PC-3 (cell line): Measurements from ENCODE around the gene BDH1. TPM values are rescaled to one million over a fixed set of nuclear protein-coding genes. Genes with fewer than 3 reads are reported as not detected.

ENCODE experiments used
- ATAC-seq: fragments of 200-7000 bp; cut with Tn5 transposase; 2 replicates; pipeline ENCODE4 v1.9.1; 2020; ENCODE audit warnings: mild to moderate bottlenecking, moderate library complexity
- BruUV-seq: library from RNA; stranded (reverse); fragments of 400-500 nt; replicated peaks from 2 replicates; lab custom pipeline; 2021; lab: Mats Ljungman, UMichigan
- CTCF ChIA-PET: fragments of 300-600 bp; sonication (Branson Sonifier 250); formaldehyde crosslinking; loops from one replicate; lab custom pipeline; 2022; ENCODE audit warnings: antibody characterized with exemption; lab: Charles Lee
- POLR2A ChIA-PET: fragments of 300-600 bp; sonication (Branson Sonifier 250); formaldehyde crosslinking; loops from one replicate; lab custom pipeline; 2022; ENCODE audit warnings: antibody characterized with exemption; ENCODE audit not compliant: unreplicated experiment; lab: Charles Lee
- DNase-seq: peaks from one replicate; pipeline ENCODE4 v3.0.0-alpha.2; 2015
- H2AFZ ChIP-seq: fragments of 300-600 bp; sonication (generic); 2 replicates; pipeline ENCODE4 v1.6.0; 2016; ENCODE audit warnings: antibody characterized with exemption, low read length
- H3F3A ChIP-seq: fragments of 300-600 bp; sonication (generic); one replicate; pipeline ENCODE4 v1.6.0; 2017; ENCODE audit warnings: antibody characterized with exemption, low read length, control low read depth, mild to moderate bottlenecking; ENCODE audit not compliant: unreplicated experiment
- H3K27ac ChIP-seq: fragments of 300-600 bp; sonication (generic); 2 replicates; pipeline ENCODE4 v1.5.1; 2016; ENCODE audit warnings: mild to moderate bottlenecking, low read length
- H3K27me3 ChIP-seq: fragments of 300-600 bp; sonication (generic); 2 replicates; pipeline ENCODE4 v1.6.1; 2016; ENCODE audit warnings: low read length, mixed read lengths
- H3K36me3 ChIP-seq: fragments of 300-600 bp; sonication (generic); 2 replicates; pipeline ENCODE4 v1.6.1; 2016; ENCODE audit warnings: low read depth, mixed run types, low read length, mixed read lengths
- H3K4me1 ChIP-seq: fragments of 300-600 bp; sonication (generic); 2 replicates; pipeline ENCODE4 v1.5.1; 2016; ENCODE audit warnings: low read length; ENCODE audit not compliant: insufficient read depth
- H3K4me2 ChIP-seq: fragments of 300-600 bp; sonication (generic); 2 replicates; pipeline ENCODE4 v1.6.0; 2016; ENCODE audit warnings: low read length
- H3K4me3 ChIP-seq: fragments of 300-600 bp; sonication (generic); 2 replicates; pipeline ENCODE4 v1.5.1; 2016; ENCODE audit warnings: mild to moderate bottlenecking, low read length, mixed read lengths
- H3K79me2 ChIP-seq: fragments of 300-600 bp; sonication (generic); 2 replicates; pipeline ENCODE4 v1.6.1; 2017; ENCODE audit warnings: low read length, mixed read lengths
- H3K9ac ChIP-seq: fragments of 300-600 bp; sonication (generic); 2 replicates; pipeline ENCODE4 v1.6.0; 2016; ENCODE audit warnings: mild to moderate bottlenecking, low read length
- H3K9me2 ChIP-seq: fragments of 300-600 bp; sonication (generic); replicated peaks from 2 replicates; pipeline ENCODE4 v1.6.1; 2016; ENCODE audit warnings: mixed run types, low read length, mixed read lengths
- H3K9me3 ChIP-seq: fragments of 300-600 bp; sonication (generic); 2 replicates; pipeline ENCODE4 v1.6.1; 2016; ENCODE audit warnings: low read length, mixed read lengths
- H4K20me1 ChIP-seq: fragments of 300-600 bp; sonication (generic); 2 replicates; pipeline ENCODE4 v1.6.1; 2016; ENCODE audit warnings: low read length, mixed read lengths
- CTCF ChIP-seq: fragments of 300-600 bp; sonication (generic); conservative IDR thresholded peaks from 2 replicates; pipeline ENCODE4 v1.5.1; 2017; ENCODE audit warnings: antibody characterized with exemption, low read depth, mild to moderate bottlenecking, low read length
- EZH2 ChIP-seq: fragments of 300-600 bp; sonication (generic); IDR thresholded peaks from one replicate; pipeline ENCODE4 v1.6.1; 2017; ENCODE audit warnings: antibody characterized with exemption, mild to moderate bottlenecking, low read length; ENCODE audit not compliant: unreplicated experiment
- EZH2phosphoT487 ChIP-seq: fragments of 300-600 bp; sonication (generic); IDR thresholded peaks from 2 replicates; pipeline ENCODE4 v1.6.1; 2018; ENCODE audit warnings: mild to moderate bottlenecking, antibody characterized with exemption, low read length, borderline replicate concordance
- intact Hi-C: fragments of 100-400 bp; cut with micrococcal nuclease; formaldehyde crosslinking; loops from 2 replicates; pipeline ENCODE4 v1.9.0; 2023
- total RNA-seq: library from RNA; depleted of rRNA; stranded (reverse); fragments of >200 nt; gene quantifications from 2 replicates; pipeline ENCODE4 v1.2.3, GENCODE V29; 2014

The BDH1 gene
- total RNA-seq, 1 experiment from 2014 or later, result 10.6 TPM

- 0 out of 2 replicates have a peak overlapping the region, but pooled peaks have one; percentile 12 for H3K4me2 ChIP-seq
- no TSS peak for BruUV-seq
- intact Hi-C loops, result loop anchor here (5.0 kb wide), 2 partner anchors 34 to 129 kb away; no protein-coding TSS in a partner anchor
Measured at GRCh38 chr3:197501496-197501878, 54.3 kb downstream of the BDH1 start.

GRCh38 chr3:197500812-197501211 lies 55.0 kb downstream of the BDH1 start:
- no TSS peak for BruUV-seq
- POLR2A ChIA-PET, result no interaction called here

More at GRCh38 chr3:197501496-197501878, 54.3 kb downstream of the BDH1 start:
- Histone ChIP-seq H3F3A (no peaks in the 10 kb centered on the region), H3K79me2 (no peaks in the 10 kb centered on the region), H4K20me1 (no peaks in the 10 kb centered on the region), H3K4me3 (no peak overlapping the region), H3K9me2 (no peaks in the 10 kb centered on the region), H3K9ac (peak overlapping the region; percentile 37; the same call in 1 of the 2 replicates), H3K9me3 (no peaks in the 10 kb centered on the region), H3K27ac (peak overlapping the region; percentile 61), H3K36me3 (no peaks in the 10 kb centered on the region), H3K4me1 (peaks cover 30% of the 10 kb centered on the region), H2AFZ (peak overlapping the region; percentile 61), H3K27me3 (no peaks in the 10 kb centered on the region)
- TF ChIP-seq EZH2phosphoT487 (no peak), EZH2 (no peak), CTCF (no peak)
- ChIA-PET POLR2A (no interaction called here), CTCF (interaction anchor here (0.5 to 1.4 kb wide), 3 partner anchors 48 to 228 kb away, joined by 3 to 4 read pairs (median 4); no protein-coding TSS in a partner anchor)
- ATAC-seq (no peak), DNase-seq (peak; percentile 37)

More at GRCh38 chr3:197500812-197501211, 55.0 kb downstream of the BDH1 start:
- Histone ChIP-seq H3K9me3 (no peaks in the 10 kb centered on the region), H3K27ac (peak overlapping the region; percentile 61), H3K4me2 (no peak overlapping the region), H3F3A (no peaks in the 10 kb centered on the region), H3K9me2 (no peaks in the 10 kb centered on the region), H4K20me1 (no peaks in the 10 kb centered on the region), H3K4me3 (no peak overlapping the region), H3K27me3 (no peaks in the 10 kb centered on the region), H3K9ac (no peak overlapping the region), H3K36me3 (no peaks in the 10 kb centered on the region), H3K79me2 (no peaks in the 10 kb centered on the region), H2AFZ (no peak overlapping the region), H3K4me1 (peaks cover 30% of the 10 kb centered on the region)
- DNase-seq (peak; percentile 34), ATAC-seq (no peak)
- intact Hi-C loops, result loop anchor here (5.0 kb wide), 2 partner anchors 34 to 129 kb away; no protein-coding TSS in a partner anchor
- TF ChIP-seq EZH2, result no peak
- TF ChIP-seq EZH2phosphoT487, result no peak
- no peak for TF ChIP-seq CTCF
- CTCF ChIA-PET, result interaction anchor here (0.5 to 0.9 kb wide), 3 partner anchors 47 to 286 kb away, joined by 3 to 5 read pairs (median 4); no protein-coding TSS in a partner anchor
